Measurements from ENCODE around the gene SNF8. TPM values are rescaled to one million over a fixed set of nuclear protein-coding genes. Genes with fewer than 3 reads are reported as not detected.

The SNF8 gene
- polyA plus RNA-seq, 1 donor (not counting 4 experiments of a cell fraction or from before 2014, with no cell fraction given): 90.5 TPM

DNA sequence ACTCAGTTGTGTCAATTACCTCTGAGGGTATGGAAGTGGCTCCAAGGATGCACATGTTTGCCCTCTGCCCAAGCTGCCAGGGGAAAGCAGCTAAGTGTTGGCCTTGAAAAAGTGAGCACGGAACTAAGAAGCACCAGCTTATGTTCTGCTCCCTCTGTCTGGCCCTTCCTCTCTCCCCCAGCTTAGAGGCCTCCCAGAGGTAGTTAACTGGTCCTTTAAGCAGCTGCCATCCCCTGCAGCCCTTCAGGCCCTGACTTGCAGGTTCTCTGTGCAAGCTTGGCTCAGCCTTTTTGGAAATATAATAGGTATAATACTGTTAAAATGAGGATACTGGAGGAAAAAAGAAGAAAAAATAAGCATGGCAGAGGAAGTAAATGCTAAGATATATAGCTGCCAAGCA lies 43.4 kb downstream of the SNF8 start:
- peaks cover 6% of the 10 kb centered on the region for H3K4me1 ChIP-seq (ENCODE audit: control insufficient read depth, extremely low read depth, insufficient read depth, low read length)
- H3K27ac ChIP-seq (ENCODE audit: control insufficient read depth, insufficient read depth, low read length): no peak overlapping the region
- peaks cover 2 to 10% of the 10 kb centered on the region in 2 experiments for H3K36me3 ChIP-seq (ENCODE audit: control insufficient read depth in 2 of 2, extremely low read depth in 1 of 2, insufficient read depth in 2 of 2, low read length in 2 of 2)
- DNase-seq (ENCODE audit: low read depth, low spot score) (no peak), FAIRE-seq (peak; percentile 36)
- no peak overlapping the region for H3K4me3 ChIP-seq (ENCODE audit: control insufficient read depth in 2 of 3, extremely low read depth in 1 of 3, insufficient read depth in 2 of 3, low read depth in 1 of 3, low read length in 3 of 3)
- H4K20me1 ChIP-seq (ENCODE audit: control insufficient read depth, extremely low read depth, insufficient read depth, low read length): no peaks in the 10 kb centered on the region
- no peak overlapping the region for H3K4me2 ChIP-seq (ENCODE audit: control insufficient read depth, extremely low read depth, insufficient read depth, low read depth, low read length)
- H3K9ac ChIP-seq (ENCODE audit: control insufficient read depth, extremely low read depth, insufficient read depth, low read length): no peak overlapping the region
- H3K79me2 ChIP-seq (ENCODE audit: control insufficient read depth, insufficient read depth, low read length): no peaks in the 10 kb centered on the region
- no peaks in the 10 kb centered on the region for H3K9me3 ChIP-seq (ENCODE audit: control insufficient read depth, low read depth, low read length)
- no peaks in the 10 kb centered on the region for H3K27me3 ChIP-seq (ENCODE audit: control insufficient read depth, extremely low read depth, insufficient read depth, low read length)
- dilution Hi-C loops (cut with MboI; ENCODE audit: extremely low pct_ligation_motif_present, low sequenced_read_pairs): no loop called here
- H2AFZ ChIP-seq (ENCODE audit: control insufficient read depth, low read length): no peak overlapping the region
- no peaks in the 10 kb centered on the region for H3K9me1 ChIP-seq (ENCODE audit: control insufficient read depth, extremely low read depth, insufficient read depth, low read length)
- no peak for TF ChIP-seq EZH2 (IDR thresholded peaks at IDR 0.05; ENCODE audit: low read length)
- TF ChIP-seq, protein P1, sequence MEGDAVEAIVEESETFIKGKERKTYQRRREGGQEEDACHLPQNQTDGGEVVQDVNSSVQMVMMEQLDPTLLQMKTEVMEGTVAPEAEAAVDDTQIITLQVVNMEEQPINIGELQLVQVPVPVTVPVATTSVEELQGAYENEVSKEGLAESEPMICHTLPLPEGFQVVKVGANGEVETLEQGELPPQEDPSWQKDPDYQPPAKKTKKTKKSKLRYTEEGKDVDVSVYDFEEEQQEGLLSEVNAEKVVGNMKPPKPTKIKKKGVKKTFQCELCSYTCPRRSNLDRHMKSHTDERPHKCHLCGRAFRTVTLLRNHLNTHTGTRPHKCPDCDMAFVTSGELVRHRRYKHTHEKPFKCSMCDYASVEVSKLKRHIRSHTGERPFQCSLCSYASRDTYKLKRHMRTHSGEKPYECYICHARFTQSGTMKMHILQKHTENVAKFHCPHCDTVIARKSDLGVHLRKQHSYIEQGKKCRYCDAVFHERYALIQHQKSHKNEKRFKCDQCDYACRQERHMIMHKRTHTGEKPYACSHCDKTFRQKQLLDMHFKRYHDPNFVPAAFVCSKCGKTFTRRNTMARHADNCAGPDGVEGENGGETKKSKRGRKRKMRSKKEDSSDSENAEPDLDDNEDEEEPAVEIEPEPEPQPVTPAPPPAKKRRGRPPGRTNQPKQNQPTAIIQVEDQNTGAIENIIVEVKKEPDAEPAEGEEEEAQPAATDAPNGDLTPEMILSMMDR (optimal IDR thresholded peaks at IDR 0.05 in 1 of 3, IDR thresholded peaks at IDR 0.05 in 1 of 3, conservative IDR thresholded peaks at IDR 0.05 in 1 of 3; ENCODE audit: extremely low read depth in 1 of 3, insufficient read depth in 2 of 3, low read length in 3 of 3): no peak

DNA sequence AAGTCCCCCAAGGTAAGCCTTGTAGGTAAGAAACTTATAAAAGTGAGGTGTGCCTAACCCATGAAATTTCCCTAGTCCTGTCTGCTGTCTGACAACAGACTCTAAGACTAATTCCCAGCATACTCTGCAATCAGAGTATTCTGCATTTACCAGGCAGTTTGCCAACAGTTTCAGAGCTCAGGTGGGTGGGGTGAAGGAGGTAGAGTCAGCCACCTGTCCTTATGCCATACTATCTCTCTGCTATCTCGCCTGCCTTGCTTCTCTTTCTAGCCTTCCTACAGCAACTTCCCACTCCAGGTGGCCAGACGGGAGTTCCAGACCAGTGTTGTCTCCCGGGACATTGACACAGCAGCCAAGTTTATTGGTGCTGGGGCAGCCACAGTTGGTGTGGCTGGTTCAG lies 49.8 kb downstream of the SNF8 start:
- Histone ChIP-seq H4K20me1 (ENCODE audit: control insufficient read depth, extremely low read depth, insufficient read depth, low read length) (no peaks in the 10 kb centered on the region), H3K9ac (ENCODE audit: control insufficient read depth, extremely low read depth, insufficient read depth, low read length) (no peak overlapping the region), H3K27ac (ENCODE audit: control insufficient read depth, insufficient read depth, low read length) (no peak overlapping the region), H3K9me3 (ENCODE audit: control insufficient read depth, low read depth, low read length) (no peaks in the 10 kb centered on the region), H3K4me3 (ENCODE audit: control insufficient read depth in 2 of 3, extremely low read depth in 1 of 3, insufficient read depth in 2 of 3, low read depth in 1 of 3, low read length in 3 of 3) (no peak overlapping the region), H3K9me1 (ENCODE audit: control insufficient read depth, extremely low read depth, insufficient read depth, low read length) (no peaks in the 10 kb centered on the region), H3K79me2 (ENCODE audit: control insufficient read depth, insufficient read depth, low read length) (peaks cover 24% of the 10 kb centered on the region), H3K27me3 (ENCODE audit: control insufficient read depth, extremely low read depth, insufficient read depth, low read length) (no peaks in the 10 kb centered on the region), H2AFZ (ENCODE audit: control insufficient read depth, low read length) (no peak overlapping the region), H3K4me2 (ENCODE audit: control insufficient read depth, extremely low read depth, insufficient read depth, low read depth, low read length) (no peak overlapping the region), H3K4me1 (ENCODE audit: control insufficient read depth, extremely low read depth, insufficient read depth, low read length) (peaks cover 14% of the 10 kb centered on the region), H3K36me3 (ENCODE audit: control insufficient read depth in 2 of 2, extremely low read depth in 1 of 2, insufficient read depth in 2 of 2, low read length in 2 of 2) (peaks cover 13 to 25% of the 10 kb centered on the region in 2 experiments)
- FAIRE-seq: no peak
- DNase-seq (ENCODE audit: low read depth, low spot score): no peak
- no peak for TF ChIP-seq EZH2 (IDR thresholded peaks at IDR 0.05; ENCODE audit: low read length)
- TF ChIP-seq, protein P1 (optimal IDR thresholded peaks at IDR 0.05 in 1 of 3, IDR thresholded peaks at IDR 0.05 in 1 of 3, conservative IDR thresholded peaks at IDR 0.05 in 1 of 3; ENCODE audit: extremely low read depth in 1 of 3, insufficient read depth in 2 of 3, low read length in 3 of 3): no peak
- dilution Hi-C loops (cut with MboI; ENCODE audit: extremely low pct_ligation_motif_present, low sequenced_read_pairs): no loop called here

Measured in keratinocyte (primary cell).